ENCODE data around the gene HMX1. TPM values are rescaled to one million over a fixed set of nuclear protein-coding genes. Genes with fewer than 3 reads are reported as not detected.

Gene HMX1
- total and polyA plus RNA-seq, 2 donors (not counting 3 experiments of a cell fraction or from before 2014, with no cell fraction given) = not detected

DNA sequence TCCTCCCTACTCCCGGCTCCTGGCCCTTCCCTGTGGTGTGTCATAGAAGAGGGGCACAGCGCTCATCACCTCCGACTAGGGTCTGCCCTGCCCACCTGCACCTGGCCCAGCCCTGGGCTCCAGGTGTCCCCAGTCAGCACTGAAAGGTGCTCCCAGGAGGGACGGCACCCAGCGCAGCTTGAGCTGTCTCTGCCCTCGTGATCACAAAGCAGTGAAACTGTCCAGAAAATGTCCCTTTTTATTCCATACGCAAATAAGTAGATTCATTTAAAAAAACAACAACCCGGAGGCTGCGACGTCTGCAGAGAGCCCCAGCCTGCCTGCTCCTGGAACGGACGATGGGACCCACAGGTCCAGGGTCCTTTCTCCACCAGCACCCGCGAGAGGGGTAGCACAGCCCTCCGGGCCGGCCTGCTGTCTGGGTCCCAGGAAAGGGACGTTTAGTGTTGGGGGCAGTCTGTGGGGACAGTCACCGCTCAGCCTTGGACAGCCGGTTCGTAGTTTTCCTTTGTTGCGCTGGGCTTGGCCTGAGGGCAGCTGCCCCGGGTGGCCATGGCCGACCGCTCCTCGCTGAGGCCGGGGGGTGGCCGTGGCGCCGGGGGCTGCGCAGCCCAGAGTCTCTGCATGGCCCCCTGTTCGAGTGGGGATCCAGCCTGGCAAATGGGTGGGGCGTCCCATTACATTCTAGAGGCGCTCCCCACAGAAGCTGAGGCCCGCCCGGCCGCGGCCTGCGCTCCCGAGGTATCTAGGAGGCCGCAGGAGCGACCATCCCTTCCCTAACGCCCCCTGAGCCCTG is 4.6 kb downstream of the HMX1 start:
- dilution Hi-C loops (cut with MboI; ENCODE audit: extremely low pct_ligation_motif_present, low sequenced_read_pairs) (no loop called here), intact Hi-C loops (cut with micrococcal nuclease) (no loop called here)
- DNase-seq (ENCODE audit: low read depth, low spot score) (no peak), FAIRE-seq (no peak)
- ChIA-PET POLR2A (no interaction called here), CTCF (interaction anchor here (1.9 kb wide), 1 partner anchor 11 kb away, joined by 4 read pairs; no protein-coding TSS in a partner anchor)
- Histone ChIP-seq H2AFZ (ENCODE audit: low read depth, low read length) (no peak overlapping the region), H3K4me2 (ENCODE audit: insufficient read depth, low read length) (no peak overlapping the region), H4K20me1 (replicated peaks; ENCODE audit: control insufficient read depth, extremely low read depth, insufficient read depth, low read length) (no peaks in the 10 kb centered on the region), H3K27ac (ENCODE audit: insufficient read depth, low read depth, low read length) (no peak overlapping the region), H3K79me2 (ENCODE audit: control insufficient read depth, insufficient read depth, low read length) (no peaks in the 10 kb centered on the region), H3K4me1 (ENCODE audit: control insufficient read depth, extremely low read depth, insufficient read depth, low read length) (no peaks in the 10 kb centered on the region), H3K9ac (replicated peaks; ENCODE audit: extremely low read depth, insufficient read depth, low read length) (no peak overlapping the region), H3K27me3 (ENCODE audit: control insufficient read depth in 2 of 2, insufficient read depth in 2 of 2, low read length in 2 of 2) (peaks cover 73 to 87% of the 10 kb centered on the region in 2 experiments), H3K9me3 (replicated peaks; ENCODE audit: control insufficient read depth, insufficient read depth, low read length) (no peaks in the 10 kb centered on the region), H3K9me1 (replicated peaks; ENCODE audit: control insufficient read depth, extremely low read depth, insufficient read depth, low read length) (no peaks in the 10 kb centered on the region), H3K4me3 (replicated peaks in 1 of 3; ENCODE audit: insufficient read depth in 1 of 3, low read depth in 1 of 3, low read length in 3 of 3) (no peak overlapping the region), H3K36me3 (ENCODE audit: control insufficient read depth in 2 of 2, extremely low read depth in 1 of 2, insufficient read depth in 2 of 2, low read length in 2 of 2) (no peaks in the 10 kb centered on the region)
- TF ChIP-seq, protein P1, sequence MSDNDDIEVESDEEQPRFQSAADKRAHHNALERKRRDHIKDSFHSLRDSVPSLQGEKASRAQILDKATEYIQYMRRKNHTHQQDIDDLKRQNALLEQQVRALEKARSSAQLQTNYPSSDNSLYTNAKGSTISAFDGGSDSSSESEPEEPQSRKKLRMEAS (IDR thresholded peaks at IDR 0.05; ENCODE audit: insufficient read depth, insufficient read length) = no peak
- TF ChIP-seq EZH2 (IDR thresholded peaks at IDR 0.05; ENCODE audit: borderline replicate concordance, low read depth, low read length, severe bottlenecking) = peak; percentile 85
- no TSS peak for BruUV-seq (replicated peaks)

- H3K4me2 ChIP-seq (ENCODE audit: insufficient read depth, low read length) = no peak overlapping the region
- no peak for DNase-seq (ENCODE audit: low read depth, low spot score)
- no peaks in the 10 kb centered on the region for H3K36me3 ChIP-seq (ENCODE audit: control insufficient read depth in 2 of 2, extremely low read depth in 1 of 2, insufficient read depth in 2 of 2, low read length in 2 of 2)
- no peaks in the 10 kb centered on the region for H4K20me1 ChIP-seq (replicated peaks; ENCODE audit: control insufficient read depth, extremely low read depth, insufficient read depth, low read length)
- POLR2A ChIA-PET = no interaction called here
- FAIRE-seq = no peak
- H3K9me3 ChIP-seq (replicated peaks; ENCODE audit: control insufficient read depth, insufficient read depth, low read length) = no peaks in the 10 kb centered on the region
- intact Hi-C loops (cut with micrococcal nuclease) = no loop called here
- TF ChIP-seq, protein P2, sequence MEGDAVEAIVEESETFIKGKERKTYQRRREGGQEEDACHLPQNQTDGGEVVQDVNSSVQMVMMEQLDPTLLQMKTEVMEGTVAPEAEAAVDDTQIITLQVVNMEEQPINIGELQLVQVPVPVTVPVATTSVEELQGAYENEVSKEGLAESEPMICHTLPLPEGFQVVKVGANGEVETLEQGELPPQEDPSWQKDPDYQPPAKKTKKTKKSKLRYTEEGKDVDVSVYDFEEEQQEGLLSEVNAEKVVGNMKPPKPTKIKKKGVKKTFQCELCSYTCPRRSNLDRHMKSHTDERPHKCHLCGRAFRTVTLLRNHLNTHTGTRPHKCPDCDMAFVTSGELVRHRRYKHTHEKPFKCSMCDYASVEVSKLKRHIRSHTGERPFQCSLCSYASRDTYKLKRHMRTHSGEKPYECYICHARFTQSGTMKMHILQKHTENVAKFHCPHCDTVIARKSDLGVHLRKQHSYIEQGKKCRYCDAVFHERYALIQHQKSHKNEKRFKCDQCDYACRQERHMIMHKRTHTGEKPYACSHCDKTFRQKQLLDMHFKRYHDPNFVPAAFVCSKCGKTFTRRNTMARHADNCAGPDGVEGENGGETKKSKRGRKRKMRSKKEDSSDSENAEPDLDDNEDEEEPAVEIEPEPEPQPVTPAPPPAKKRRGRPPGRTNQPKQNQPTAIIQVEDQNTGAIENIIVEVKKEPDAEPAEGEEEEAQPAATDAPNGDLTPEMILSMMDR (IDR thresholded peaks at IDR 0.05; ENCODE audit: extremely low read depth in 1 of 2, insufficient read depth in 1 of 2, low read depth in 1 of 2, low read length in 2 of 2) = no peak
- no peak for TF ChIP-seq POLR2A (IDR thresholded peaks at IDR 0.05; ENCODE audit: low read depth, low read length)
- H3K79me2 ChIP-seq (ENCODE audit: control insufficient read depth, insufficient read depth, low read length) = no peaks in the 10 kb centered on the region
- no peak overlapping the region for H3K9ac ChIP-seq (replicated peaks; ENCODE audit: extremely low read depth, insufficient read depth, low read length)
- CTCF ChIA-PET = no interaction called here
- no peak overlapping the region for H3K27ac ChIP-seq (ENCODE audit: insufficient read depth, low read depth, low read length)
- H2AFZ ChIP-seq (ENCODE audit: low read depth, low read length) = no peak overlapping the region
- no TSS peak for BruUV-seq (replicated peaks)
- H3K4me3 ChIP-seq (replicated peaks in 1 of 3; ENCODE audit: insufficient read depth in 1 of 3, low read depth in 1 of 3, low read length in 3 of 3) = no peak overlapping the region
- H3K27me3 ChIP-seq (ENCODE audit: control insufficient read depth in 2 of 2, insufficient read depth in 2 of 2, low read length in 2 of 2) = peaks cover 79 to 90% of the 10 kb centered on the region in 2 experiments
- no peaks in the 10 kb centered on the region for H3K9me1 ChIP-seq (replicated peaks; ENCODE audit: control insufficient read depth, extremely low read depth, insufficient read depth, low read length)
- dilution Hi-C loops (cut with MboI; ENCODE audit: extremely low pct_ligation_motif_present, low sequenced_read_pairs) = no loop called here
- no peaks in the 10 kb centered on the region for H3K4me1 ChIP-seq (ENCODE audit: control insufficient read depth, extremely low read depth, insufficient read depth, low read length)
Measured at GRCh38 chr4:8866421-8866820, 5.2 kb downstream of the HMX1 start.
